Hepatocyte (in vitro differentiated cells): ENCODE data around the gene RGS14.

ENCODE experiments used
- EZH2 ChIP-seq: fragments of 200-600 bp; sonication (generic); IDR thresholded peaks from 2 replicates; pipeline ENCODE4 v1.6.1; 2016; ENCODE audit warnings: antibody characterized with exemption, mild to moderate bottlenecking, borderline replicate concordance
- EZH2phosphoT487 ChIP-seq: fragments of 200-600 bp; sonication (generic); IDR thresholded peaks from one replicate; pipeline ENCODE4 v1.6.1; 2018; ENCODE audit warnings: antibody characterized with exemption, mild to moderate bottlenecking, low read depth, moderate library complexity; ENCODE audit not compliant: unreplicated experiment, severe bottlenecking
- TF ChIP-seq, protein P1 (sequence below): fragments of 200-600 bp; sonication (generic); IDR thresholded peaks from 2 replicates; pipeline ENCODE4 v1.5.1; 2016; ENCODE audit warnings: antibody characterized with exemption, mild to moderate bottlenecking; ENCODE audit not compliant: poor library complexity

DNA sequence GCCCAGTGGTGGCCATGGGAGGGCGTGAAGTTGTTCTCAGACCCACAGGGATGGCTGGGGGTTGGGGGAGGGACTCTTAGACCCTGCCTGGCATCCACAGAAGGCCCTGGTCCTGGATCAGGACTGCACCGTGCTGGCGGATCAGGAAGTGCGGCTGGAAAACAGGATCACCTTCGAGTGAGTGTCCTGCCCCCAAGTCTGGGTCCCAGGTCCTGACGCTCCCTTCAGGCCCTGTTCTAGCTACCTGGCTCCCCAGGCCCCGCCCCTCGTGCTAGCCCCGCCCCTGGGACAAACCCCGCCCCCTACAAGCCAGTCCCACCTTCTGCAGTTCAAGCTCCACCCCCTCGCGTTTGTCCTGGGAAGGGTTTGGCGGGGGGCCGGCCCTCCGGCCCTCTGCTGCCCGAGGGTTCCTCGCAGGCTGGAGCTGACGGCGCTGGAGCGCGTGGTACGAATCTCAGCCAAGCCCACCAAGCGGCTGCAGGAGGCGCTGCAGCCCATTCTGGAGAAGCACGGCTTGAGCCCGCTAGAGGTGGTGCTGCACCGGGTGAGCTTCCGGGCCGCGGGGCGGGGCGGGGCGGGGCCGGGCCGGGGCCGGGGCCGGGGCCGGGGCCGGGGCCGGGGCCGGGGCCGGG is 12.9 kb downstream of the RGS14 start:
- TF ChIP-seq EZH2 (no peak), EZH2phosphoT487 (no peak)
- TF ChIP-seq, protein P1, sequence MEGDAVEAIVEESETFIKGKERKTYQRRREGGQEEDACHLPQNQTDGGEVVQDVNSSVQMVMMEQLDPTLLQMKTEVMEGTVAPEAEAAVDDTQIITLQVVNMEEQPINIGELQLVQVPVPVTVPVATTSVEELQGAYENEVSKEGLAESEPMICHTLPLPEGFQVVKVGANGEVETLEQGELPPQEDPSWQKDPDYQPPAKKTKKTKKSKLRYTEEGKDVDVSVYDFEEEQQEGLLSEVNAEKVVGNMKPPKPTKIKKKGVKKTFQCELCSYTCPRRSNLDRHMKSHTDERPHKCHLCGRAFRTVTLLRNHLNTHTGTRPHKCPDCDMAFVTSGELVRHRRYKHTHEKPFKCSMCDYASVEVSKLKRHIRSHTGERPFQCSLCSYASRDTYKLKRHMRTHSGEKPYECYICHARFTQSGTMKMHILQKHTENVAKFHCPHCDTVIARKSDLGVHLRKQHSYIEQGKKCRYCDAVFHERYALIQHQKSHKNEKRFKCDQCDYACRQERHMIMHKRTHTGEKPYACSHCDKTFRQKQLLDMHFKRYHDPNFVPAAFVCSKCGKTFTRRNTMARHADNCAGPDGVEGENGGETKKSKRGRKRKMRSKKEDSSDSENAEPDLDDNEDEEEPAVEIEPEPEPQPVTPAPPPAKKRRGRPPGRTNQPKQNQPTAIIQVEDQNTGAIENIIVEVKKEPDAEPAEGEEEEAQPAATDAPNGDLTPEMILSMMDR = peak; percentile 71
